Measurements from ENCODE around the gene FTO. TPM values are rescaled to one million over a fixed set of nuclear protein-coding genes. Genes with fewer than 3 reads are reported as not detected.

FTO gene
- total RNA-seq, 4 donors from 2014 or later: 62.0 to 90.1 (median 75.1) TPM

DNA sequence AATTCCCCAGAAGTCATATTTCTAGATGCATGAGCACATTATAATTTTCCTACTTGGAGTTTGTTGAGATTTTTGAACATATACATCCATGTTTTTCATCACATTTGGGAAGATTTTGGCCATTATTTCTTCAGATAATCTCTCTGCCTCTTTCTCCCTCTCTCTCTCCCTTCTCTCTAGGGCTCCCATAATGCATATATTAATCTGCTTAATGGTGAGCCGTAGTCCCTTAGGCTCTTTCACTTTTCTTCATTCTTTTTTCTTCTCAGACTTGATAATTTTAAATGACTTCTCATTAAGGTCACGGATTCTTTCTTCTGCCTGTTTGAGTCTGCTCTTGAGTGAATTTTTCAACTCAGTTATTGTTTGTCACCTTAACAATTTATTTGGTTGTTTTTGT lies 481.1 kb downstream of the FTO start:
- no peaks in the 10 kb centered on the region for H3K9me3 ChIP-seq
- no peaks in the 10 kb centered on the region for H3K27me3 ChIP-seq
- in situ Hi-C loops (cut with MboI; ENCODE audit: low sequenced_read_pairs in 4 of 4): loop anchor here in 1 of 4 donors (25.0 kb wide), 1 partner anchor 752 kb away; the partner anchor contains the start of gene IRX5

DNA sequence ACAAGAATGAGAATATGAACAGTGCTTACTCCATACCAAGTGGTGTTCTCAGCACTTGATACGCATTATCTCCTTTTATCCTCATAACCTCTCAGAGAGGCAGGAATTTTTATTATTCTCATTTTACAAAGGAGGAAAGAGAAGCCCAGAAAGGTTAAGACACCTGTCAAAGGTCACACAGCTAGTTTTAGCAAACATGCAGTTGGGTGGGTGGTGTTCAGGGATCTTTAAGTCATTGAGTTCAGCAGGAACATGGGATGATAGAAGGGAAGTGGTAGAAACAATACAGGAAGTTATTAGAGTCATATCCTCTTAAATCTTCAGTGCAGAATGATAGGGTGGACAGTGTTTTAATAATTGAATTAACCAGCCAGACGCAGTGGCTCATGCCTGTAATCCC lies 487.2 kb downstream of the FTO start:
- Histone ChIP-seq H3K4me3 (no peak overlapping the region), H3K27ac (no peak overlapping the region), H3K27me3 (peaks cover 0 to 5% (median 0%) of the 10 kb centered on the region in 3 donors), H3K36me3 (no peaks in the 10 kb centered on the region), H3K4me1 (peaks cover 0 to 3% of the 10 kb centered on the region in 2 donors), H3K9me3 (no peaks in the 10 kb centered on the region)
- ATAC-seq: no peak
- no peak for DNase-seq
- in situ Hi-C loops (cut with MboI; ENCODE audit: low sequenced_read_pairs in 4 of 4): loop anchor here in 2 of 4 donors (10.0 to 25.0 kb wide), 2 partner anchors 94 to 746 kb away; partner anchors contain the start of genes IRX3 (in 1 of the 2) and IRX5 (in 1 of the 2)
- no peak for TF ChIP-seq POLR2A (IDR thresholded peaks at IDR 0.05)
- TF ChIP-seq, protein P1, sequence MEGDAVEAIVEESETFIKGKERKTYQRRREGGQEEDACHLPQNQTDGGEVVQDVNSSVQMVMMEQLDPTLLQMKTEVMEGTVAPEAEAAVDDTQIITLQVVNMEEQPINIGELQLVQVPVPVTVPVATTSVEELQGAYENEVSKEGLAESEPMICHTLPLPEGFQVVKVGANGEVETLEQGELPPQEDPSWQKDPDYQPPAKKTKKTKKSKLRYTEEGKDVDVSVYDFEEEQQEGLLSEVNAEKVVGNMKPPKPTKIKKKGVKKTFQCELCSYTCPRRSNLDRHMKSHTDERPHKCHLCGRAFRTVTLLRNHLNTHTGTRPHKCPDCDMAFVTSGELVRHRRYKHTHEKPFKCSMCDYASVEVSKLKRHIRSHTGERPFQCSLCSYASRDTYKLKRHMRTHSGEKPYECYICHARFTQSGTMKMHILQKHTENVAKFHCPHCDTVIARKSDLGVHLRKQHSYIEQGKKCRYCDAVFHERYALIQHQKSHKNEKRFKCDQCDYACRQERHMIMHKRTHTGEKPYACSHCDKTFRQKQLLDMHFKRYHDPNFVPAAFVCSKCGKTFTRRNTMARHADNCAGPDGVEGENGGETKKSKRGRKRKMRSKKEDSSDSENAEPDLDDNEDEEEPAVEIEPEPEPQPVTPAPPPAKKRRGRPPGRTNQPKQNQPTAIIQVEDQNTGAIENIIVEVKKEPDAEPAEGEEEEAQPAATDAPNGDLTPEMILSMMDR (IDR thresholded peaks at IDR 0.05 in 4 of 5, conservative IDR thresholded peaks at IDR 0.05 in 1 of 5): no peak
- intact Hi-C loops (cut with DNase I; ENCODE audit: low total_unique reads): no loop called here

More for the DNA sequence above, 481.1 kb downstream of the FTO start:
- intact Hi-C loops (cut with DNase I; ENCODE audit: low total_unique reads): no loop called here
- Histone ChIP-seq H3K27ac (no peak overlapping the region), H3K4me3 (no peak overlapping the region), H3K4me1 (no peaks in the 10 kb centered on the region), H3K36me3 (no peaks in the 10 kb centered on the region)
- DNase-seq (no peak), ATAC-seq (no peak)
- TF ChIP-seq, protein P1 (IDR thresholded peaks at IDR 0.05 in 4 of 5, conservative IDR thresholded peaks at IDR 0.05 in 1 of 5): no peak
- TF ChIP-seq POLR2A (IDR thresholded peaks at IDR 0.05): no peak

DNA sequence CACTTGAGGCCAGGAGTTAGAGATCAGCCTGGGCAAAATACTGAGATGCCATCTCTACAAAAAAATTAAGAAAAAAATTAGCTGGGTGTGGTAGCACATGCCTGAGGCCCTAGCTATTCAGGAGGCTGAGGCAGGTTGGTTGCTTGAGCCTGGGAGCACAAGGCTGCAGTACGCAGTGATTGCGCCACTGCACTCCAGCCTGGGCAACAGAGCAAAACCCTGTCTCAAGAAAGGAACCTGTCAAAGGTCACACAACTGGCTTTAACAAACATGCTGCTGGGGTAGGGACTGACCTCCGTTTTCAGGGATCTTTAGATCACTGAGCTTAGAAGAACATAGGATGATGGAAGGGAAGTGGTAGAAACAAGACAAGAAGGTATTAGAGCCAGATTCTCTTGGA lies 487.6 kb downstream of the FTO start:
- ATAC-seq (no peak), DNase-seq (no peak)
- no peak overlapping the region for H3K27ac ChIP-seq
- peaks cover 0 to 5% (median 0%) of the 10 kb centered on the region in 3 donors for H3K27me3 ChIP-seq
- H3K36me3 ChIP-seq: no peaks in the 10 kb centered on the region
- peaks cover 0 to 3% of the 10 kb centered on the region in 2 donors for H3K4me1 ChIP-seq
- no peaks in the 10 kb centered on the region for H3K9me3 ChIP-seq
- H3K4me3 ChIP-seq: no peak overlapping the region
- intact Hi-C loops (cut with DNase I; ENCODE audit: low total_unique reads): no loop called here
- no peak for TF ChIP-seq POLR2A (IDR thresholded peaks at IDR 0.05)
- TF ChIP-seq, protein P1 (IDR thresholded peaks at IDR 0.05 in 4 of 5, conservative IDR thresholded peaks at IDR 0.05 in 1 of 5): no peak
- in situ Hi-C loops (cut with MboI; ENCODE audit: low sequenced_read_pairs in 4 of 4): loop anchor here in 2 of 4 donors (10.0 to 25.0 kb wide), 2 partner anchors 93 to 746 kb away; partner anchors contain the start of genes IRX3 (in 1 of the 2) and IRX5 (in 1 of the 2)

DNA sequence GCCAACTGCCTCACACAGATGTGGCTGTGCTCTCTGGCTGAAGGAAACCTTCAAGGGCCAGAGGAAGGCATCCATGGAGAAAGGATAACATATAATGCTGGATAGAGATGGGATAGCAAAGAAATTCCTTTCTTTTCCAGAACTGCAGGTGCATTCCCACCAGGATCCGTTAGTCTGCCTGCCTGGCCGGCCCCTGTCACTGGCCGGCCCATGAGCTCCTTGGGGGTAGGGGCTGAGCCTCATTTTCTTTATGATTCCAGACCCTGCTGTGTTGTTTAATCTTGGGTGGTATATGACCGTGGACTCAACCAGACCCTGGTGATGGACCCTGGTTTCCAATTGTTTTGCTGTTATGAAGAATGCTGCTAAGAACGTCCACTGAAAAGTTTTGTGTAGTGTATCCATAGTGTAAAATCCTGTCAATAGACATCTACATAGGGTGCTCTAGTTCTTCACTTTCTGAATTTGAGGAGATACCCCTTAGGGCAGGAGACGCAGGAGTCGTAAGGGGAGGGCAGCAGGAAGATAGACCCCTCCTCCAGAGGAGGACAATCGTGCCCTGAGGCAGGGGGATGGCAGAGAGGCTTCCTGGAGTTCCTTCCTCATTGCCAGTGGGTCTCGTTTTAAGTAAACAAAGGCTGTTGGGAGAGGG lies 489.2 kb downstream of the FTO start:
- peak overlapping the region in 2 of 4 donors; percentile 37 to 69 for H3K4me3 ChIP-seq
- H3K4me1 ChIP-seq: peaks cover 0 to 3% of the 10 kb centered on the region in 2 donors
- TF ChIP-seq, protein P1 (IDR thresholded peaks at IDR 0.05 in 4 of 5, conservative IDR thresholded peaks at IDR 0.05 in 1 of 5): no peak
- no peak for TF ChIP-seq POLR2A (IDR thresholded peaks at IDR 0.05)
- H3K36me3 ChIP-seq: no peaks in the 10 kb centered on the region
- in situ Hi-C loops (cut with MboI; ENCODE audit: low sequenced_read_pairs in 4 of 4): loop anchor here in 2 of 4 donors (10.0 to 25.0 kb wide), 2 partner anchors 92 to 744 kb away; partner anchors contain the start of genes IRX3 (in 1 of the 2) and IRX5 (in 1 of the 2)
- peak overlapping the region; percentile 60 to 87 (median 72) for H3K27ac ChIP-seq
- no peak for ATAC-seq
- H3K27me3 ChIP-seq: peaks cover 0 to 5% (median 0%) of the 10 kb centered on the region in 3 donors
- intact Hi-C loops (cut with DNase I; ENCODE audit: low total_unique reads): no loop called here
- DNase-seq: no peak
- no peaks in the 10 kb centered on the region for H3K9me3 ChIP-seq

Measured in gastrocnemius medialis (tissue), 4 donors.